Sigmoid colon (tissue), 7 donors: ENCODE data around the gene HPSE. TPM values are rescaled to one million over a fixed set of nuclear protein-coding genes. Genes with fewer than 3 reads are reported as not detected.
A peak's percentile ranks its signal among the peaks of the same experiment; 100 is the strongest.

Experiments
- DNase-seq: peaks from one replicate; pipeline ENCODE4 v3.0.0-alpha.2; 2019
- H3K27ac ChIP-seq, 4 donors: fragments of 200-600 bp; sonication (generic); one replicate each; pipeline ENCODE4 v1.5.1; 2016 to 2019; ENCODE audit warnings: mild to moderate bottlenecking in 1 of 4
- H3K27me3 ChIP-seq, 3 donors: fragments of 200-600 bp; sonication (generic); one replicate each; pipeline ENCODE4 v1.5.1; 2019; ENCODE audit warnings: mild to moderate bottlenecking in 1 of 3
- H3K36me3 ChIP-seq, 4 donors: fragments of 200-600 bp; sonication (generic); one replicate each; pipeline ENCODE4 v1.5.1; 2016 to 2019
- H3K4me1 ChIP-seq, 4 donors: fragments of 200-600 bp; sonication (generic); one replicate each; pipeline ENCODE4 v1.5.1; 2017 to 2019
- H3K4me3 ChIP-seq, 4 donors: fragments of 200-600 bp; sonication (generic); one replicate each; pipeline ENCODE4 v1.5.1; 2017 to 2019; ENCODE audit warnings: mild to moderate bottlenecking in 2 of 4, moderate library complexity in 1 of 4
- H3K9me3 ChIP-seq, 4 donors: fragments of 200-600 bp in 3 of 4; sonication (generic) in 3 of 4; one replicate each; pipeline versions ENCODE4 v1.5.1 to v1.6.1; 2013 to 2019
- EP300 ChIP-seq, 4 donors: sonication (generic); formaldehyde crosslinking; IDR thresholded peaks; one replicate each; pipeline ENCODE4 v1.6.1; 2017; ENCODE audit warnings: antibody characterized with exemption in 4 of 4
- POLR2A ChIP-seq, 2 donors: fragments of 450-650 bp; IDR thresholded peaks; one replicate each; pipeline ENCODE4 v1.6.1; 2016; ENCODE audit warnings: antibody characterized with exemption in 2 of 2, mild to moderate bottlenecking in 2 of 2, moderate library complexity in 2 of 2
- POLR2AphosphoS5 ChIP-seq, 4 donors: sonication (generic); formaldehyde crosslinking; IDR thresholded peaks; one replicate each; pipeline ENCODE4 v1.6.1; 2017; ENCODE audit warnings: antibody characterized with exemption in 4 of 4
- WGBS, 2 donors: extraction: QIAGEN DNeasy Blood & Tissue Kit; methylation state at CpG; one replicate each; pipeline ENCODE4 v1.1.7; 2013; 5-methylcytosine and 5-hydroxymethylcytosine counted together
- intact Hi-C: fragments of 100-400 bp; cut with DNase I; formaldehyde crosslinking; loops from one replicate; pipeline ENCODE4 v1.15.1; 2023
- polyA plus RNA-seq, 3 donors: library from polyadenylated mRNA; stranded (reverse); fragments of 200-250 nt; gene quantifications; one replicate each; pipeline ENCODE4 v1.2.3, GENCODE V29; 2013
- total RNA-seq, 4 donors: library from RNA; depleted of rRNA; stranded (reverse); fragments of >200 nt; gene quantifications; one replicate each; pipeline ENCODE4 v1.1.0, GENCODE V29; 2016
- TF ChIP-seq, protein P1 (sequence below), 4 experiments: fragments of 450-650 bp in 3 of 4; fragments of 200-600 bp in 1 of 4; IDR thresholded peaks; one replicate each; pipeline ENCODE4 v1.5.1; 2016 to 2019; ENCODE audit warnings: antibody characterized with exemption in 4 of 4, mild to moderate bottlenecking in 3 of 4, moderate library complexity in 2 of 4
- donor health status: healthy with polysubstance abuse.
- donor health status: Bipolar disorder and iron deficiency.
- donor health status: healthy.

The HPSE gene
- total RNA-seq (under 1 TPM; 0.54 to 0.71 (median 0.61) TPM), polyA plus RNA-seq (1 to 10 TPM; 1.2 to 7.3 (median 6.0) TPM)

DNA sequence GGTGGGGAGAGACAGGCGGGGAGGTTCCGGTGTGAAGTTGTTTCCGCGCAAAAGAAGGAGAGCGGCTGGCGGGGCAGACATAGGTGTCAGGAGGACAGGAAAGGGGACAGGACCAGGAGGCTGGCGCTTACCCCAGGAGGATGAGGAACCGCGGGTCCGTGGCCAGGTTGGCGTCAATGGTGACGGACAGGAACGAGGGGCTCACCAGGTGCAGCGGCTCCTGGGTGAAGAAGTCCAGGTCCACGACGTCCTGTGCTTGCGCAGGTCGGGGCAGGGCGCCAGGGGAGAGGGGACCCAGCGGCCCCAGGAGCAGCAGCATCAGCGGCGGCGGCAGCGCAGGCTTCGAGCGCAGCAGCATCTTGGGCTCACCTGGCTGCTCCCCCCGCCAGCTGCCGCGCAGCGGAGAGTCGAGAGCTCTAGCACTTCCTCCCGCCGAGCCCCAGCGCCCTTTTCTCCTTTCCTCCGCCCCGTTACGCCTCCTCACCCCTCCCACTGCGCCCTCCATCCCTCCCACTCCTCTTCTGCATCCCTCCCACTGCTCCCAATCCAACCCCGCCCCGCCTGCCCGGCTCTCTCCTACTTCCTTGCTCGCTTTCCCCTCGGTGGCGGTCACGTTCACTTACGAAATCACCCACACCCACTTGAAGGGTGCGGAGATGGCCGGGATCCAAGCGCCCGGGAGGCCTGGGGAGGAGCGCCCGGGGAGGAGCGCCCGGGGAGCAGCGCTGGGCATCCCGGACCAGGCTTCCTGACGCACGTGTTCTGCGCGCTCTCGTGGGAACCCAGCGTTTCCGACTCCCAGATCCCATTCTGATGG, at the start of gene HPSE:
Gene HPSE (minus strand): TSS at position 424 of the 817 bp plus-strand sequence. CDS start 66 bp downstream, at position 358.
- H3K36me3 ChIP-seq = no peaks in the 10 kb centered on the region
- H3K4me3 ChIP-seq = peak within 1 kb of the TSS; percentile 10 to 47 (median 42)
- H3K4me1 ChIP-seq = peaks cover 0 to 13% (median 12%) of the 10 kb centered on the region in 4 donors
- intact Hi-C loops = no loop called here
- no peak within 1 kb of the TSS for H3K27ac ChIP-seq
- H3K27me3 ChIP-seq = peaks cover 0 to 28% (median 14%) of the 10 kb centered on the region in 3 donors
- peaks cover 0 to 7% (median 0%) of the 10 kb centered on the region in 4 donors for H3K9me3 ChIP-seq
- TF ChIP-seq POLR2AphosphoS5 (IDR thresholded peaks at IDR 0.05) = no peak
- TF ChIP-seq EP300 (IDR thresholded peaks at IDR 0.05) = no peak
- TF ChIP-seq POLR2A (IDR thresholded peaks at IDR 0.05) = peak in 1 of 2 donors; percentile 36
- TF ChIP-seq, protein P1, sequence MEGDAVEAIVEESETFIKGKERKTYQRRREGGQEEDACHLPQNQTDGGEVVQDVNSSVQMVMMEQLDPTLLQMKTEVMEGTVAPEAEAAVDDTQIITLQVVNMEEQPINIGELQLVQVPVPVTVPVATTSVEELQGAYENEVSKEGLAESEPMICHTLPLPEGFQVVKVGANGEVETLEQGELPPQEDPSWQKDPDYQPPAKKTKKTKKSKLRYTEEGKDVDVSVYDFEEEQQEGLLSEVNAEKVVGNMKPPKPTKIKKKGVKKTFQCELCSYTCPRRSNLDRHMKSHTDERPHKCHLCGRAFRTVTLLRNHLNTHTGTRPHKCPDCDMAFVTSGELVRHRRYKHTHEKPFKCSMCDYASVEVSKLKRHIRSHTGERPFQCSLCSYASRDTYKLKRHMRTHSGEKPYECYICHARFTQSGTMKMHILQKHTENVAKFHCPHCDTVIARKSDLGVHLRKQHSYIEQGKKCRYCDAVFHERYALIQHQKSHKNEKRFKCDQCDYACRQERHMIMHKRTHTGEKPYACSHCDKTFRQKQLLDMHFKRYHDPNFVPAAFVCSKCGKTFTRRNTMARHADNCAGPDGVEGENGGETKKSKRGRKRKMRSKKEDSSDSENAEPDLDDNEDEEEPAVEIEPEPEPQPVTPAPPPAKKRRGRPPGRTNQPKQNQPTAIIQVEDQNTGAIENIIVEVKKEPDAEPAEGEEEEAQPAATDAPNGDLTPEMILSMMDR (IDR thresholded peaks at IDR 0.05) = no peak
- DNase-seq = peak; percentile 87
- WGBS, 2 donors = 0 to 1% methylated on average over 63 of the region's 63 CpGs

DNA sequence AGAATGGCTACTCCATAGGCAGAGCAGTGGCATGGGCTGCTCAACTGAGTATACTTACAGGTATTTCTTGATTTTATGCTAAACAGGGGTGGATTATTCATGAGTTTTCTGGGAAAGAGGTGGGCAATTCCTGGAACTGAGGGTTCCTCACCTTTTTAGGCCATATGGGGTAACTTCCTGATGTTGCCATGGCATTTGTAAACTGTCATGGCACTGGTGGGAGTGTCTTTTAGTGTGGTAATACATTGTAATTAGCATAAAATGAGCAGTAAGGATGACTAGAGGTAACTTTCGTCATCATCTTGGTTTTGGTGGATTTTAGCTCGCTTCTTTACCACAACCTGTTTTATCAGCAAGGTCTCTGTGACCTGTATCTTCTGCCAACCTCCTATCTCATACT, 48.2 kb upstream of the HPSE start:
- 88 to 89% methylated on average over 2 of the region's 2 CpGs for WGBS, 2 donors
- H3K27me3 ChIP-seq = no peaks in the 10 kb centered on the region
- peaks cover 0 to 16% (median 8%) of the 10 kb centered on the region in 4 donors for H3K4me1 ChIP-seq
- H3K9me3 ChIP-seq = peaks cover 0 to 9% (median 0%) of the 10 kb centered on the region in 4 donors
- DNase-seq = no peak
- H3K4me3 ChIP-seq = no peak overlapping the region
- no peaks in the 10 kb centered on the region for H3K36me3 ChIP-seq
- TF ChIP-seq POLR2A (IDR thresholded peaks at IDR 0.05) (no peak), POLR2AphosphoS5 (IDR thresholded peaks at IDR 0.05) (no peak), EP300 (IDR thresholded peaks at IDR 0.05) (no peak)
- TF ChIP-seq, protein P1 (IDR thresholded peaks at IDR 0.05) = no peak
- intact Hi-C loops = no loop called here
- no peak overlapping the region for H3K27ac ChIP-seq

DNA sequence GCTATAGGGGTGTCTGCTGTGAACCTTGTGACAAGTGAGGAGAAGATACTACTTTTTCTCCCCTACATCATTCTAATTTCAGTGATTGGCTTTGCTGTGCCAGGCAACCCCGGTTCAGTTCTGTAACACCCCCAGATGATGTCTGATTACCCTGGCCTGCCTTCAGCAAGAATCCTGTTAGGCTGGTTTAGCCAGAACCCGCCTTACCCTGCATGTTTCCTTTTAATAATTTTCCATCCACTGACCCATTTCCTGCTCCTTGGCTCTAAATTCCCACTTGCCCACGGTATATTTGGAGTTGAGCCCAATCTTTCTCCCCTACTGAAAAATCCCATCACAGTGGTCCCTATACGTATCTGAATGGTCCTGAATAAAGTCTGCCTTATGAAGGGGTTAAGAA, 46.5 kb upstream of the HPSE start:
- Histone ChIP-seq H3K4me1 (no peaks in the 10 kb centered on the region), H3K27ac (no peak overlapping the region), H3K36me3 (no peaks in the 10 kb centered on the region), H3K4me3 (no peak overlapping the region), H3K9me3 (peaks cover 0 to 9% (median 0%) of the 10 kb centered on the region in 4 donors), H3K27me3 (no peaks in the 10 kb centered on the region)
- intact Hi-C loops = no loop called here
- TF ChIP-seq POLR2A (IDR thresholded peaks at IDR 0.05) (no peak), POLR2AphosphoS5 (IDR thresholded peaks at IDR 0.05) (no peak), EP300 (IDR thresholded peaks at IDR 0.05) (no peak)
- TF ChIP-seq, protein P1 (IDR thresholded peaks at IDR 0.05) = no peak
- DNase-seq = no peak
- WGBS, 2 donors = 39 to 68% methylated on average over 4 of the region's 4 CpGs

DNA sequence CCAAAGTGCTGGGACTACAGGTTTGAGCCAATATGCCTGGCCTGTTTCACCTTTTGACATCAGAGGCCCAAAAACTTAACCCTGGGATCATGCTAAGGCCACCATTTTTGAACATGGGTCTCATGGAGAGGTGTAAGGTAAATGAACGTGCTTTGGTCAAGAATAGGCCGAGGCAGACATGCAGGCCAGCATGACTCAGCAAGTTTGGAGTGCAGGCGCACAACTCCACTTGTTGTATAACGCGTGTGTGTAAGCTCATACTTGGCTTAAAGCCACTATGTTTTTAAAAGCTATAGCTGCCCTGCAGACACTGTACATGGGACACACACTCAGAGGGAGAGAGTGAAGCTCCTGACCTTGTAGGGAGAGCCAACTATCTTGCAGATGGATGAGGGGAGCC, 43.8 kb upstream of the HPSE start:
- H3K36me3 ChIP-seq = no peaks in the 10 kb centered on the region
- intact Hi-C loops = no loop called here
- WGBS, 2 donors = 91% methylated on average over 5 of the region's 5 CpGs
- H3K27ac ChIP-seq = no peak overlapping the region
- no peak for DNase-seq
- peaks cover 0 to 9% (median 0%) of the 10 kb centered on the region in 4 donors for H3K9me3 ChIP-seq
- no peaks in the 10 kb centered on the region for H3K27me3 ChIP-seq
- H3K4me1 ChIP-seq = no peaks in the 10 kb centered on the region
- no peak for TF ChIP-seq EP300 (IDR thresholded peaks at IDR 0.05)
- TF ChIP-seq POLR2A (IDR thresholded peaks at IDR 0.05) = no peak
- TF ChIP-seq POLR2AphosphoS5 (IDR thresholded peaks at IDR 0.05) = no peak
- TF ChIP-seq, protein P1 (IDR thresholded peaks at IDR 0.05) = no peak
- no peak overlapping the region for H3K4me3 ChIP-seq
